Fibroblast of the conjunctiva (primary cell): Measurements from ENCODE around the gene AUTS2.
"Not testable (repeated sequence)": the region's sequence is repeated elsewhere in the genome, so short reads cannot be mapped to it uniquely, and the experiment has no call there.

Source experiments
- DNase-seq: peaks from one replicate; pipeline ENCODE4 v3.0.0-alpha.2; 2010; ENCODE audit warnings: low read depth

Gene AUTS2

DNA sequence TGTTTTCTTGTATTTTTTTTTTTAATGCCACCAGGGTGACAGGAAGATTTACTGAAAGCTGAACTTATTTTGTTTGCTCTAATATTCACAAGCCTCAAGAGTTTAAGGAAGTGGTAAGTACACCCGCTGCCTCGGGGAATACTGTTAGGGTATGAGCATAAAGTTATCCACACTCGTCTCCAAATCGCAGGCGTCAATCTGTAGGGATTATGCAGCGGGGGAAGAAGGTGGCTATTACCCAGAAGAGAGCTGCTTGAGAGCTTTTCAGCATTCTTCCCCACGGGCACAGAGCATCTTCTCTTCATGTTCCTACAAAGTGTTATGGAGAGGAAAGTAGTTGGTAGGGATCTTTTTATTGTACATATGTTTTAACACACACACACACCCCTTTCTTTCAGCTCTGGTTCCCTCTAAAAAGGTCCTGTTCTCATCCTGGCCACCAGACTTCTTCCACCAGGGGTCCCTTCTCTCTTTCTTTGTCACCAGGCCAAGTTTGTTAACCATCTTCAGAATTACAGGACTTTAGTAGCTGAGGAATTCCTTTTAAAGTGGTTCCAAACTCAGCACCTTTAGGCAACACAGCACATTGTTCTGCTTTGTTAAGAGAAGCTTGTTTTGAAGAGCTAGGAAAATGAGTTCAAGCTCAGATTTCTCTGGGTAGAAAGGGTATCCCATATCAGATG, 1122.1 kb downstream of the AUTS2 start:
- no peak for DNase-seq

DNA sequence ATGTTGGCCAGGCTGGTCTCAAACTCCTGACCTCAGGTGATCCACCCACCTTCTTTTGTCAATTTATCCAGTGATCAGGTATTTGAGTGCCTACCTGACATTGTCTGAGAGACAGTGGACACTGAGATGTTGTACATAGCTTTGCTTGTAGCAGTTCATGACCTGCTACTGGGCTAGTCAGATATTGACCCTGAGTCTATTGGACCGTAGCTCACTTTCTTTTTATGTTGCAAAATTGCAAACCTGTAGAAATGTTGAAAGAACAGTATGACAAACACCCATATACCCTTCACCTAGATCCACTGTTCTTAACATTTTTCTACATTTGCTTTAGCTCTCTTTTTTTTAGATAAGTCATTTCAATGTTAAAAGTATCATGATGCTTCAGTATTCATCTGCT, 1123.2 kb downstream of the AUTS2 start:
- DNase-seq: no peak

DNA sequence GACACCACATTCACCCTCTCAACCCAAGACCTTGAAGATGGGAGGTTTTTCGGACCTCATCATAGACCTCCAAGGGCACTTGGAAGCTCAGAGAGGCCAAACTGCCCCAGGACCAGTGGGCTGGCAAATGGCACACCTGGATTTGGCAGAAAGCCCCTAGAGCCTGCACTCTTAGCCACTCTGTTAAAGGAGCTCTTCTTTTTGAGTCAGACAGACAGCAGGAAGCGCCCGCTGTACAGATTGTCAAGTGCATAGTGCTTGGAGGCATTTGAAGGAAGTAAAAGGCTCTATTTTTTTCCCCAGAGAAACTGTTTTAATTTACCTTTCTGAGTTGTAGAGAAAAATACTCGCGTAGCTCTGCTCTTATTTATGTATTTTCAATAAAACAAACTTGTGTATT, 1125.1 kb downstream of the AUTS2 start:
- no peak for DNase-seq

DNA sequence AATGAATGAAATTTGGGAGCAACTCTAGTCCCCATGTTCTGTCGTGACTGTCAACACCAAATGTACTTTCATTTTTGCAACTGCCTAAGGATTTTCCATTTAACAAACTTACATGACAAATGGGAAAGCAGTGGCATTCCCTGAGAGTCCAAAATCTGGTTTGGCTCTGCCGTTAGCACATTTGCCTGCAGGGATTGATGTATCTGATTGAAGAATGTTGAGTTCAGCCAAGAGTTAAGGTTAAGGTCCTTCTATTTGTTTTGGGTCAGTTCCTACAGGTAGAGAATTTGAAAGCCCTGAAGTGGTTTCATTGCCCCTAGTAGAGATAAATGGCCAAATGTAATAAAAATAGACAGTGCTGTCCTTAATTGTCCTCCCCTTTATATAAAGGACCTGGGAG, 1127.2 kb downstream of the AUTS2 start:
- no peak for DNase-seq

DNA sequence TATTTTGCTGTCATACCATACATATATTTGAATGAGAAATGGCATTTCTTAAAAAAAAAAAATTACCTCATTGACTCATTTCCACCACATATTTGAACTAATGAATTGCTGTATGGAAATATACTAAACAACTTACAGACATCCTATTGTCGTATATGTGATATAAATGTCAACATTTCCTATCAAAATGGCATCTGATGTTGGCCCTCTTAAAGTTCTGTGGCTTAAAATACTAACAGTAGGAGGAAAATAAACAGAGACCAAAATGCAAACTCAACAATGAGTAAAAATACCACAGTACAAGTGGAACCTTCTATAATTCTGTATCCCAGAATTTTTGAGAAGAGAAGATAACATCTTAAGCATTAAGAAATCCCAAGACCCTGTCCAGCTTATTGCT, 1128.0 kb downstream of the AUTS2 start:
- no peak for DNase-seq

DNA sequence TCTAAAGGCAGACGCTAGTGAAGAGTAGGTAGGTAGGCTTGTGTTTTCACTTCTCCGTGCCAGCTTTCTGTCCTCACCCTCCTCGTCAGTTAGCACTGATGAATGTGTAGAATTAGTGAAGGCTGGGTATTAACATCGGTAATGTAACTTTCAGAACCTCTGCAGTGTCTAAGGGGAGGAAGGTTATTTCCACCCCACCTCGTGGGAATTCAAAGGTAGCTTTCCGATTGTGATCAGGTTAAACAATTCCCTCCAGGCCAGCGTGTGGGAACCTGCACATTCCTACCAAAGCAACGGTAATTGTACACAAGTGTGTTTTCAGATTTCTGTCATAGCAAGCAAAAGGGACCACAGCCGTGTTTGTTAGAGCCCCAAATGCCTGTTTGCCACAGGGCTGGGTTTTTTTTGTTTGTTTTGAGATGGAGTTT, 1128.7 kb downstream of the AUTS2 start:
- no peak for DNase-seq

DNA sequence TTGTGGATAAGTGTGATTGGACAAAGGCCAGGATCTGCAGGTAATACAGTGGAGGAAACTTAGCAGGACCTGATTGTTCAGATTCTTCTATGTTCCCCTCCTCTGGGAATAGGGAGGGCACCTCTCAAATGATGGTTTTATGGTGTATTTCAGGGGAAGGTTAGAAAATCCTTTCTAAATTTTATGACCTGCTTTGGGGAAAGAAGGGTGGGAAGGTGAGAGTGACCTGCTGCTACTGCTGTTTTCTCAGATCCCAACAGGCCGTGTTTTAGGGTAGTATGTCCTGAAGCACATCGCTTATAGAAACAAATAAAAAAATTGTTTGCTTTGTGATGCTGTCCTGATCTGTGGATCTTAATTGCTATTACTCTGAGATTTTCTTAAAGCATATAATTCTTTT, 1129.6 kb downstream of the AUTS2 start:
- no peak for DNase-seq

DNA sequence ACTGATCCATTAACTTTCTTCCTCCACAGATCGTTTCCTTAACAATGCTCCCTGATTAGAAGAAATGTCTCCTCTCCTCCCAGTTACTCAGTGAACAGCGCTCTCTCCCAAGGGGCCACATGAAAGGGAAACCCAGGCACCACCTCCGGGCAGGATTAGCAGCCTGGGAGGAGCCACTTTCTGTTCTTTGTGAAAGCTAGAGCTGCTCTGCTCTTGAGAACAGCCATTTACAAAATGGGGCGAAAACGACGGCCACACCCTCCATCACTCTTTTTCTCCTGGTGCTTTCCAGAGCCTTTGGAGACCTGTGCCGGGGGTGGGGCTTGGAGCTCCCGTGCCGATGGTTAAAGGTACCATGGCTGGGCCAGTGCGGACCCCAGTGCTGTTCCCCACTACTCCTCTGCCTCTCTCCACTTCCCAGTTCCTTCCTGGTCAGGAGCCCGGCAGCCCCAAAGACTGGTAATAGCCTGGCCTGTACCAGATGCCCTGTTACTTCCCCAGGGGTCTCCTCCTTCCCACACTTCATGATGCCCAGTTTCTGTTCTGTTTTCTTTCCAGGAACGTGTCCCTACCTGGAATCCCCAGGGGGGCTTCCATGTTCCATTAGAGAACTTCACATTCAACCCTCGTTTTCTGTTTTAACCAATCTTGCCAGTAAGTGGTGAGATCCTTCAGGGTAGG, 1130.7 kb downstream of the AUTS2 start:
- DNase-seq: no peak

DNA sequence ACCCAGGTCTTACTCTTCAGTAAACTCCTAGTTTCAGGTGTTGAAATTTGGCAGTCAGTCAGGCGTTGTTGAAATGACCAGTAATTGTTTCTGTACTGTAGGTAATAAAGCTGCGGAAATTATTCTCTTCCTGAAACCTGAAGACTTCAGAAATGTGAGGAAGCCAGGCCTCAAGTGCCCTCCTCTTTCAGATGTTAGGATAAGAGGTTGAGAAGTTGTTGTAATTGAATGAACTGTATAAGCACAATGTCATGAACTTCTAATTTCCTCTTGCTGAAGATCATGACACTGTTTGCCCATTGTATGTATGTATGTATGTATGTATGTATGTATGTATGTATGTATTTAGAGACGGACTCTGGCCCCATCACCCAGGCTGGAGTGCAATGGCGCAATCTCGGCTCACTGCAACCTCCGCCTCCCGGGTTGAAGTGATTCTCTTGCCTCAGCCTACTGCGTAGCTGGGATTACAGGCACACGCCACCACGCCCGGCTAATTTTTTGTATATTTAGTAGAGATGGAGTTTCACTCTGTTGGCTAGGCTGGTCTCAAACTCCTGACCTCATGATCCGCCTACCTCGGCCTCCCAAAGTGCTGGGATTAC, 1131.4 kb downstream of the AUTS2 start:
- DNase-seq: not testable (repeated sequence)

DNA sequence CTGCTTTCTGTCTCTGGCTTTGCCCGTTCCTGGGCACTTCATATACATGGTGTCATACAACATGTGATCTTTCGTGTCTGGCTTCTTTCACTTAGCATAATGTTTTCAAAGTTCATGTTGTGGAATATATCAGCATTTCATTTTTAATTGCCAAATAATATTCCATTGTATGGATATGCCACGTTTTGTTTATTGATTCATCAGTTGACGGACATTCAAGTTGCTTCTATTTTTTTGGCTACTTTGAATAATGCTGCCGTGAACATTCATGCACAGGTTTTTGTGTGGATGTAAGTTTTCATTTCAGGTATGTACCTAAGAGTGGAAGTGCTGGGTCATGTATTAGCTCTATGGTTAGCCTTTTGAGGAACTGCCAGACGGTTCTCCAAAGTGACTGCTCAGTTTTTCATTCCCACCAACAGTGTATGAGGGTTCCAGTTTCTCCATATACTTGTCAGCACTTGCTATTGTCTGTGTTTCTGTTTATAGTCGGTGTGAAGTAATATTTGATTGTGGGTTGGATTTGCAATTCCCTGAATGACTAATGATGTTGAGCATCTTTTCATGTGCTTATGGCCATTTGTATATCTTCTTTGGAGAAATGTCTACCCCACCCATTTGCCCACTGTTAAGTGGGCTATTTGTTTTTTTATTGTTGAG, 1132.3 kb downstream of the AUTS2 start:
- no peak for DNase-seq

DNA sequence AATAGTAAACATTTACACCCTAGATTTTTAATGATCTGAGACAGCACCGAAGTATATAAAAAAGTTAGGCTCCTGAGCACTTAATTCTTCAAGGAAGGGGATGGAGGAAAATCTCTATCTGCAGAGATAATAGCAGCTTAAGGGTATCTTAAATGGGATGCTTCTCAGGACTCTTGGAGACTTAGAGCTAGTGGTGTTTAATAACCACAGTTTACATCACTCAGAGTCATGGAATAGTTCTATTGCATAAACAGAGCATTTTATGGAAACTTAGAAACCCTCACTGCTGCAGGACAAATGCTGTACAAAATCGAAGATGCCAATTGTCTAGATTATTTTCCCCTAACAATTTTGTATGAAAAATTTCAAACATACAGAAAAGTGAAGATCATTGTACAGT, 1134.8 kb downstream of the AUTS2 start:
- no peak for DNase-seq

DNA sequence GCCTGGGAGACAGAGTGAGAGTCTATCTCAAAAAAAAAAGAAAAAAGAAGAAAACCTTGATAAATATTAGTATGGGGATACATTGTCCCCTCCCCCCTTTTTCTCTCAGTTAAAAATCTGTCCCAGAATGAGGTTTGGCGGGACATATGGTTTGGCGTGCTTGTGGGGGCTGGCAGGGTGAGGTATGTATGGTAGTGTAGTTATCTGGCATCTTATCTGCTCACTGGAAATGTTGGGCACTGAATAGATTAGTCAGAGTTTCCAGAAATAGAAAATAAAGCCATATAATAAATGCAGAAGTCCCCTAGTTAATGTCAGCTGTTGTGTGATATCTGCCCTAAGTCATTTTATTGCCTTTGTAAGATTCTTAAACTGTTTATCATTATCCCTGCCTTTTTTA, 1136.1 kb downstream of the AUTS2 start:
- no peak for DNase-seq

DNA sequence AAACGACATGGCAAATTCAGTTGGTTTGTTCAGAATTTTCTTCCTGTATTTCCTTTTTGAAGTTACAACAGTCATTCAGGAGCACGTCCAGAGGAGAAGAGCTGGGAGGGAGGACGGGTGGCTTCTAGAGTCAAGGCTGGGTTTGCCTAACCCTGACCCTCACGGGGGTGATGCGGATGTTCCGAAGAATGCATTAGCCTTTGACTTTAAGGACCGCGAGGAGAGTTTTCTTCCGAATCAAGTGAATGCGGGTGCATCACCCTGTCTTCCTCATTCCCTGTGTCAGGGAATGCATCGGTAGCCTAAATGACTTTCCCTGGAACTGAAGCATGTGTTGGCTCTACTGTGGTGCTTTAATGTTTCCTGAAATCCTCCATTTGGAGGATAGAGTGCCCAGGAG, 1137.0 kb downstream of the AUTS2 start:
- DNase-seq: no peak

DNA sequence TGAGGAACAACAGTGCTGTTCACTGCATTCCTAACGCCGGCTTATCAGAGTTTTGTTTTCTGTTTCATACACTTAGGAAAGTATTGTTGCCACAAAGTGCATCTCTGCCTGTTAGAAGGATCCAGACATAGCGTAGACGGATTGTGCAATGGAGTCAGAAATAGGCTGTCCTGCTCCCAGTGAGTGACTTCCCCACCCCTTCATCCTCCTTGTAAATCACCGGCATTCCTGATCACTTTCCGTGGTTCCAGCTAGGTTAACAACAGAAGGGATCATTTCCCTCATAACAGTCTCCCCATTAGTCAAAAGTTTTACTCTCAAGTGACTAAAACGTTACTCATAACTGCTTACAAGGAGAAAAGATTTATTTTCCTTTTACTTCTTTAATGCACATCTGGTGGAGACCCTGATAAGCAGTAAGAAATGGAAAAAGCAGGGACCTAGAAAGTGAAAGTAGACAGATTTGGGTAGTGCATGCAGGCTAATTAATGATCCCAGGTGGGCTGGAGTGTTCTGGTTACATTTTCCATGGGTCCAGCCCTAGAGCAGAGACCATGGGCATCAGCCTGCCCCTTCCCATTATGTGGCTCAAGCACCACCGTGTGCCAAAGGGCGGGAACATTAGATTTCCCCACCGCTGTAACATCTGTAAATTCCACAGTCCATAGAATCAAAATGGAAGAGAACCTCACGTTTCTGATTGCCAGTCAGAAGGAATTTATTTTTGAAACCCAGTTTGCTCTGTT, 1138.6 kb downstream of the AUTS2 start:
- DNase-seq: no peak

DNA sequence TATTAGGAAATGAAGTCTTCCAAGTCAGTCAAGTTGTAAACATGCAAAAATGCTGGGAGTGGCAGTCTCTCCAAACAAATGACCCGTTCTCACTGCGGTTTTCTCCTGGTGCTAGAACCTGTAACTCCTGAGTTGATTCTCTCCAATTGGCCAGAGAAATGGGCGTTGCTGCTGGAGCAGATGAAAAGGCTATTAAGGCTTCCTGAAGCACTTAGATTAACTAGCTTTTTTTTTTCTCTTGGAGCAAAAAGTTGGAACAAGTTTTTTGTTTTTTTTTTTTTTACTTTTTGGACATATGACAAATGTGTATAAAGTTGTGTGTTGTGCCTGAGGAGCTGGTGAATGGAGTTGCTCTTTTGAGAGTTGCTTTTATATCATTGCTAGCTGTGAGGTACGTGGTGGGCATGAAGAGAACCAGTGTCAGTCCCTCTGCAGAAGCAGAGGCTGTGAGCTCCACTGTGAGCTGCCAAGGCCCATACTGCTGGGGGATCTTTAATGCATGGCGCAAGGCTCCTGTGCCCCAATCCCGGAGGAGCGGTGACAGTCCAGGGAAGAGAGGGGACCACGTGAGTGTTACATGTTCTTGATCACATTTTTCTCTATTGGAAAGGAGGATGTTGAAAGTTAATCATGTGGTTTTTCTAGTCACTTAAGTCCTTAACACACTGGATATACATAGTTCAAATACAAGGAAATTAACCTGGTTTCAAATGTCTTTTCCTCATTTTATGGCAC, 1140.0 kb downstream of the AUTS2 start:
- no peak for DNase-seq

DNA sequence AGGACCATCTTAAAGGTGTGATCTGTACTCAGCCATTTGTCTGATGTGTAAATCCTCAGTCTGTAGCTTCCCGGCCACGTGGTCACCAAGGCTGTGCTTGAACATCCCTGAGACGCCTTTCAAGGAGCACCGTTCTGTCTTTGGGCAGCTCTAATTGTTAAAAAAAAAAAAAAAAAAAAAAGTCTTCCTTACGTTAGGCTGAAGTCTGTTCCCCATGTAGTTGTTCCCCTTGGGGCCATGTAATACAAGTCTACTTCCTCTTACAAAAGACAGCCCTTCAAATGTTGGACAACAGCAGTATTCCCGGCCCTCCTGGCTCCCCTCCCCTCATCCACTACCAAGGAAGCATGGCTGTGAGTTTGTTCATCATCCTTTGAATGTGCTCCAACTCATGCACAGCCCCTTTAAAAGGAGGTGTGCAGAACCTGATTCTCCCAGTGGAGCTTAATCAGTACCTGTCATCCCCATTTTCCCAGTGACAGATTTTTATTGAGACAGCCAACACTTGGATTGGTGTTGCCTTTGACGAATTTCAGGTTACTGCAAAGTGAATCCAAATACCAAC, 1141.5 kb downstream of the AUTS2 start:
- no peak for DNase-seq

DNA sequence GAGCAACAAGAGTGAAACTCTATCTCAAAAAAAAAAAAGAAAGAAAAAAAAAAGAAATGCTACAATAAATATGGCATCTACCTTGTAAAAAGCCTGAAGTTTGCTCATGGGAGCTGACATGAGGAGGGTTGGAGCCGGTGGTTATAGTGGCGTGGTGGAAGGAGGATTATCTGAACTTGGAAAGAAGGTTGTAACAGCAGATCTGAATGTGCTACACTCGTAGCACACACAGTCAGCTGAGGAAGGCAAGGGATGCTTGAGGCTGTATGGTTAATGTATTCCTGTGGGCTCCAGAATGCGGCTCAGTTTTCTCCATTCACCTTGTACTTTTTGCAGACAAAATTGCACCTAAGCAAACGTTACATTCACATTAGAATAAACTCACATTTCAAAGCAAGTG, 1143.4 kb downstream of the AUTS2 start:
- DNase-seq: no peak

DNA sequence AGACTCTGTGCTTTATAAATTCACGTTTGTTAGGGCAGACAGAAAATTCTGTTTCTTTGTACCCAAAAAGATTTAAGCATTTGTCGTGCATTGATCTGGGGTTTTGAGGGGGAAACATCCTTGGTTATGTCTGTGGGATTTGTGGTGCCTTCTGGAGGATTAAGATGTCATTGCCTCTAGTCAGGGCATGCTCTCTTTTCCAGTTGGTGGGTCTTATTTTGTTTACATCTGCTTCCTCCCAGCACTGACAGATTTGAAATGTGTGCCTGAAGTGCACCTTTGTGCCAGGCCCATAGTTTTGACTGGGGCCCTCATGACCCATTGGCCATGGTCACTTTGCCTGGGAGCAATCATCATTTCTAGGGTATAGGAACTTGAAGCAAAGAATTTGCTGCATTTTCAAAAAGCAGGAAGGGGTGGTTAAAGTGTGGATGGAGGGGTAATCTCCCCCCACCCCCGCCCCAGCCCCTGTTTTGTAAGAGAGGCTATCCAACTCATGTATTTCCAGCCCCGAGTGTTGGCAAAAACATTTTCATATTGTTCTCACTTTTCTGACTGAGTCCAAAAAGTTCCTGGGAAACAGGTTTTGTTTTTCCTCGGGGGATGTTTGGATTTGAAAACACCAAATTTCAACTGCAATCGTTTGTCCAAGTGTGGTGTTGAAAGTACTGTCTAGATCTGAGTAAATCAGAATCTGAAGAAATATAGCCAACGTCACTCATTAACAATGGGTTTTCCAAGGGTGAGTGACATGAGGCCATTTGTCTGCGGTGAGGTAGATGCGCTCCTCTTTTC, 1145.5 kb downstream of the AUTS2 start:
- no peak for DNase-seq

DNA sequence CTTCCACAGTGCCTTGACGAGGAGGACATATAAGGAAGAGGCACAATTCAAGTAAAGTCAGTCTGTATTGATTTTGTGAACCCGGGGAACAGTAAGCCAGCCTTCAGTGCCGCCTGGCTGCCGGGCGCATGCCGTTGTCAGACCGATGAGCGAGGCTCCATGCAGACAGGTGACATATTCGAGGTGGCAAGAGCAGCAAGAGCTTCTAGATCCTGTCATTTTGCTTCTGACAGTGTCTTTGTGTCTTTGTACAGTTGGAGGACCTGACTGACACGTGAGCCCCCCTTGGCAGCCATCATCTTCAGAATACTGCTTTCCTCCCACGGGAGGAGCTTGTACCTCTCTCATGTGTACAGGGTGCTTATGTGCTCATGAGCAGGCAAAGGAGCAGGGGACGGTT, 1146.2 kb downstream of the AUTS2 start:
- no peak for DNase-seq

DNA sequence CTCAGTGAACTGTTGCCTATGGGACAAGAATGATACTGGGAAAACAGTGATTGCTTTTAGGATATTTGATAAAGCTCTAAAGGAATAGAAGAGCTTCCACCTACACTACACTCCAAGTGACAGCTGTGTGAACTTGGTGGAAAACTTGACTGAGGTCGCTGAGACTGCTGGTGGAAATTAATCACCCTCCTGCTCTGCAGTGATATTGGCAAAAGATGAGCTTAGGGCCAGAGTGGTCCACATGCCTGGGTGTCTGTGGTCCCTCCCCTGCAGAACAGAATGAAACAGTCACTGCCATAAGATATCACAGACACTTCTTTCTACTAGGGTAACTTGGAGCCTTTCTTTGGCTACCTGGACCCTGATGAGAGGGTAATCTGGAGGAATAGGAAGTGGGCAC, 1151.6 kb downstream of the AUTS2 start:
- DNase-seq: no peak

DNA sequence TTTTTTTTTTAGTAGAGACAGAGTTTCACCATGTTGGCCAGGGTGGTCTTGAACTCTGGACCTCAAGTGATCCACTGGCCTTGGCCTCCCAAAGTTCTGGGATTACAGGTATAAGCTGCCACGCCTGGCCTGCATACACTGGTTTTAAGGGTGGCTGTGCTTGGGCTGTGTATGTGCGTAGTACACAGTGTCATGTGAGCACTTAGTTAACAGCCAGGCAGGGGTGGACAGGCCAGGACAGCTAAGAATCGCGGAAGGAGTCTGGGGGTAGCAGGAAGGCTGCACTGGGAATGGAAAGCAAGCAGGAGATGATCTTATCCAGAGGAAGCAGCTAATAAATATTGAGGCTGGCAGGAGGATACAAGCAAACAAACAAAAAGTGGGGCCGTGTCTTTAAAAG, 1153.6 kb downstream of the AUTS2 start:
- no peak for DNase-seq
